H1 (cell line): ENCODE results near the gene RAB36. TPM values are rescaled to one million over a fixed set of nuclear protein-coding genes. Genes with fewer than 3 reads are reported as not detected.

Experiments used
- CEBPB ChIP-seq: IDR thresholded peaks from 2 replicates; pipeline ENCODE4 v1.6.1; 2012; ENCODE audit warnings: low read depth, low read length
- SIN3A ChIP-seq, 2 experiments: IDR thresholded peaks in 1 of 2; conservative IDR thresholded peaks in 1 of 2; 2 replicates each; pipeline ENCODE4 v1.6.1; 2011 to 2012; ENCODE audit warnings: low read length in 2 of 2, improper control_type of control experiment in 1 of 2, low read depth in 1 of 2, mild to moderate bottlenecking in 1 of 2
- polyA plus RNA-seq, 7 experiments: library from polyadenylated mRNA; depleted of rRNA in 3 of 7; stranded (reverse) in 5 of 7; unstranded in 2 of 7; fragments of >200 nt in 5 of 7; fragments of 200-250 nt in 2 of 7; gene quantifications; 1 replicate in 5 of 7; 2 replicates in 1 of 7; 4 replicates in 1 of 7; pipeline versions ENCODE4 v1.2.1 to v1.2.3, GENCODE V29; 2011 to 2013; ENCODE audit warnings: missing spikeins in 2 of 7, mixed read lengths in 2 of 7
- total RNA-seq: library from RNA; stranded (reverse); fragmentation: NEBNext Ultra II Directional; extraction: Animal tissue kit (Norgen Biotek cat#: 25700); gene quantifications from 2 replicates; pipeline ENCODE4 v1.2.1, GENCODE V29; 2021

The RAB36 gene
- total and polyA plus RNA-seq, 2 of the 8 experiments (the other 6 are each of a cell fraction or from before 2014, with no cell fraction given) = 1.0 to 1.5 TPM

GRCh38 chr22:23125512-23126103 lies 19.7 kb upstream of the RAB36 start (continued):
- no peak for TF ChIP-seq CEBPB
- no peak for TF ChIP-seq SIN3A (conservative IDR thresholded peaks at IDR 0.05 in 1 of 2, IDR thresholded peaks at IDR 0.05 in 1 of 2; ENCODE audit: low read depth in 1 of 2, low read length in 2 of 2)
- TF ChIP-seq, all 59 proteins: peak for 0
